Measurements from ENCODE around the gene CACNA2D1. TPM values are rescaled to one million over a fixed set of nuclear protein-coding genes. Genes with fewer than 3 reads are reported as not detected.

CACNA2D1 gene
- total and polyA plus RNA-seq, 5 experiments from 2014 or later, result not detected

- H3K4me3 Mint-ChIP-seq, result no peak overlapping the region
Measured at GRCh38 chr7:81993186-81993585, 450.4 kb downstream of the CACNA2D1 start.

DNA sequence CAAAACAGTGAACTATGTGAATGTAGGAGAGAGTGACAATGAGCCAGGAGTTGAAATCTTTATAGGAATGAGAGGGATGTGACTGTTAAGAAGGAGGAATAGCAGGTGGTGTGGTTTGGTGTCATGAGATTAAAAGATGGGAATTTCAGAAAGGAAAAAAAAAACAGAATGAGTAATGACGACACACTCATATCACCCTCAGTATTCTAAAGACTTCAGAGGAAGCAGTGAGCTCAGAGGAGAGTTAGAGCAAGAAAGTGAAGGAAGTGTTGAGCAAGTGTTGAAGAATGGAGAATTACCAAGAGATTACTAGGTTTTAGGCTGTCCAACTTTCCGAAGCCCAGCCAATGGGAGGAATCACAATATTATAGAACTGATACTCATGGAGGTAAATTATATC is 453.2 kb downstream of the CACNA2D1 start:
- Mint-ChIP-seq H3K27me3 (no peaks in the 10 kb centered on the region), H3K36me3 (no peaks in the 10 kb centered on the region), H3K9me3 (peaks cover 0 to 2% (median 0%) of the 10 kb centered on the region in 9 donors), H3K4me1 (no peaks in the 10 kb centered on the region), H3K27ac (no peak overlapping the region), H3K4me3 (no peak overlapping the region)
- ATAC-seq (no peak), DNase-seq (no peak)
- POLR2A ChIA-PET, result no interaction called here

More at GRCh38 chr7:81993186-81993585, 450.4 kb downstream of the CACNA2D1 start:
- DNase-seq (no peak), ATAC-seq (no peak)
- no peaks in the 10 kb centered on the region for H3K36me3 Mint-ChIP-seq
- POLR2A ChIA-PET, result no interaction called here
- no peaks in the 10 kb centered on the region for H3K4me1 Mint-ChIP-seq
- no peak overlapping the region for H3K27ac Mint-ChIP-seq
- no peaks in the 10 kb centered on the region for H3K9me3 Mint-ChIP-seq
- no peaks in the 10 kb centered on the region for H3K27me3 Mint-ChIP-seq

DNA sequence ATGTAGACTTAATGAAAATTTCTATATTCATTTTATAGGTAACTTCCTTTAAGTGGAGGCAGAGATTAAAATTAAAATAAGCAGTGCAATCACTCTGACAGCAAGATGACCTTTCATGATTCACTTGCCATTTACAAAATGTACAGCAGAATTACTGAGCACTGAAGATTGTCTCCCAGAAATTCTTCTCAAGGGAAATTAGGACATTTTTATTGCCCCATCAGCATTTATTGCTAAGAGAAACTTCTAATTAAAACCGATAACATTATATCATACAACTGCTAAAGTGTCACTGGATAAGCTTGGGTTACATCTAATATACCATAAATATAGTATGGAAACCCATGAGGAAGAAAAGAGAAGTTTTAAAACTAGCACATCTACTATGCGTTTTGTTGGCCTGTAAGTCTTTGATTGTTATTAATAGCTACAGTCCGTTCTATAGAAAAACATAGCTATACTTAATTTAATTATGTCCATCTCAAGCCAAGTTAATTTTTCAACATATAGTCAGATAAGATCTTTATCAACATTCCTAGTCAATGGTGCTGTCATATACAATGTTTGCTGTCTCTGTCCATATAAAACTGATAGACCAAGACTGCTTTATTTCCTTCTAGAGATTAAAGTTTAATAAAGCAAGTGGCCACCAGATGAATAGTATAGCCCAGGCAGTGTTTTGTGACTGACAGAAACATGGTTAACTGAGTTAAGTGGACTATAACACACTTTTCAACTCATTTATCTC is 456.7 kb downstream of the CACNA2D1 start:
- no peak for ATAC-seq
- Mint-ChIP-seq H3K4me1 (no peaks in the 10 kb centered on the region), H3K36me3 (no peaks in the 10 kb centered on the region), H3K4me3 (no peak overlapping the region), H3K27ac (no peak overlapping the region), H3K27me3 (no peaks in the 10 kb centered on the region), H3K9me3 (peaks cover 0 to 2% (median 0%) of the 10 kb centered on the region in 9 donors)
- POLR2A ChIA-PET, result no interaction called here
- no peak for DNase-seq

DNA sequence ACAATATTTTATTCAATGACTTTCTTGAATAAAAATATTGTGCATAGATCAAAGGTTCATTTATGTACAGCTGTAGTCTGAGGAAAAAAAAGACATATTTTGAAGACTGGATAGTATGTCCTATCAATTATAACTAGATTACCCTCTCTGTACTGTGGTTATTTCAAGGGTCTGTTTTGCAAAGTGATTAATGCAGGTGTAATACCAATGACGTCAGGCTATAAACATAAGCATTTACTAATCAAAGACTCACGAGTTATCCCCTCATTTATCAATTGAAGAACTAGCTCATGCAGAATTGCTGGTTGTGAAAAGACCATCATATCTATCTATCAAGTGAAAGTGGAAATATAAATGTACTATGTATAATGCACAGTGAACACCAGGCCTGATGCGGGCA is 460.2 kb downstream of the CACNA2D1 start:
- Mint-ChIP-seq H3K36me3 (peaks cover 0 to 2% (median 0%) of the 10 kb centered on the region in 3 donors), H3K27me3 (no peaks in the 10 kb centered on the region), H3K9me3 (peaks cover 0 to 16% (median 0%) of the 10 kb centered on the region in 9 donors), H3K27ac (no peak overlapping the region), H3K4me3 (no peak overlapping the region), H3K4me1 (no peaks in the 10 kb centered on the region)
- POLR2A ChIA-PET, result no interaction called here
- ATAC-seq, result no peak
- DNase-seq, result no peak

- Mint-ChIP-seq H3K27me3 (no peaks in the 10 kb centered on the region), H3K36me3 (no peaks in the 10 kb centered on the region), H3K4me1 (peaks cover 0 to 2% (median 0%) of the 10 kb centered on the region in 4 donors), H3K9me3 (peaks cover 0 to 6% (median 0%) of the 10 kb centered on the region in 9 donors), H3K27ac (no peak overlapping the region), H3K4me3 (no peak overlapping the region)
- ATAC-seq, result no peak
- POLR2A ChIA-PET, result no interaction called here
- DNase-seq, result no peak
Measured at GRCh38 chr7:81973117-81973516, 470.5 kb downstream of the CACNA2D1 start.

- POLR2A ChIA-PET, result no interaction called here
- Mint-ChIP-seq H3K36me3 (no peaks in the 10 kb centered on the region), H3K27ac (no peak overlapping the region), H3K4me3 (no peak overlapping the region), H3K9me3 (no peaks in the 10 kb centered on the region), H3K4me1 (no peaks in the 10 kb centered on the region), H3K27me3 (no peaks in the 10 kb centered on the region)
- ATAC-seq (no peak), DNase-seq (no peak)
Measured at GRCh38 chr7:81960026-81960425, 483.6 kb downstream of the CACNA2D1 start.

- DNase-seq (no peak), ATAC-seq (no peak)
- POLR2A ChIA-PET, result no interaction called here
- Mint-ChIP-seq H3K27ac (no peak overlapping the region), H3K9me3 (peaks cover 0 to 3% (median 0%) of the 10 kb centered on the region in 9 donors), H3K4me1 (no peaks in the 10 kb centered on the region), H3K4me3 (no peak overlapping the region), H3K36me3 (no peaks in the 10 kb centered on the region), H3K27me3 (no peaks in the 10 kb centered on the region)
Measured at GRCh38 chr7:81957517-81957916, 486.1 kb downstream of the CACNA2D1 start.

DNA sequence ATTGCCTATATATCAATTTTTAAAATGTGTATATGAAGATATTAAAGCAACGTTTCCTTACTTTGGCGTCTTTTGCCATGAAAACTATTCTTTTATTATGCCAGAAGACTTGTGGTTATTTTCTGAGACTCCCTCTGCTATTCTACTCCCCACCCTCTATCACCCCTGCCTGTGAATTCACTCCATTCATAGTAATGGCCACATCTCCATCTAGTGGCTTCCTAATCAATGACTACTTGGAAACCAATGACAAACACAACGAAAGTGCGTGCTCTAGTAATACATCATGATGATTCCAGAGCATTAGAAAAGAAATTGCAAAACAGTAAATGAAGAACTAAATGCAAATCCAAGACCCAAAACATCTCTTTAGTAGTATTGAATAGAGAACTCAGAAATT is 487.1 kb downstream of the CACNA2D1 start:
- Mint-ChIP-seq H3K36me3 (no peaks in the 10 kb centered on the region), H3K4me3 (no peak overlapping the region)
- ATAC-seq, result no peak

GRCh38 chr7:81949306-81949705 is 494.3 kb downstream of the CACNA2D1 start:
- Mint-ChIP-seq H3K27ac (no peak overlapping the region), H3K4me1 (no peaks in the 10 kb centered on the region), H3K9me3 (peaks cover 0 to 3% (median 0%) of the 10 kb centered on the region in 9 donors), H3K27me3 (no peaks in the 10 kb centered on the region), H3K4me3 (no peak overlapping the region), H3K36me3 (no peaks in the 10 kb centered on the region)
- ATAC-seq (no peak), DNase-seq (no peak)
- POLR2A ChIA-PET, result no interaction called here

More for the DNA sequence above, 487.1 kb downstream of the CACNA2D1 start:
- H3K27me3 Mint-ChIP-seq, result no peaks in the 10 kb centered on the region
- H3K27ac Mint-ChIP-seq, result no peak overlapping the region
- H3K9me3 Mint-ChIP-seq, result peaks cover 0 to 3% (median 0%) of the 10 kb centered on the region in 9 donors
- POLR2A ChIA-PET, result no interaction called here
- no peak for DNase-seq
- no peaks in the 10 kb centered on the region for H3K4me1 Mint-ChIP-seq

DNA sequence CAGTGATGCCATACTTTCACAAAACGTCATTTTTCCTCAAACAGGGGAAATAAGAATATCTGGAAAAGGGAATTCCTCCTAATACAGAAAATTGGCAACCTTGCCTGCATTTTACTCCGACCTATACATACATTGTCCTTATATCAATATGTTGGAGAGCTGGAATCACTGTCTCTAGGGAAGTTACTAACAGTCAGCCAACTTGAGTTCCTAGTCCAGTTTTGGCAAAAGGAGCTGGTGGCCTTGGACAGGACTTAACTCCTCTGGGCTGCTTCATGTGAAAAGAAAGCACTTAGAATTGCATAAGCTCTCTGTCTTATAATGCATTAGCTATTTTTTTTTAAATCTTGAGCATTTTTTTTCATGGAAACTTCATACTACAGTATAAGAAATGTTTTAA is 499.5 kb downstream of the CACNA2D1 start:
- no peak overlapping the region for H3K27ac Mint-ChIP-seq
- H3K4me1 Mint-ChIP-seq, result no peaks in the 10 kb centered on the region
- H3K4me3 Mint-ChIP-seq, result no peak overlapping the region
- POLR2A ChIA-PET, result no interaction called here
- DNase-seq (no peak), ATAC-seq (no peak)
- H3K36me3 Mint-ChIP-seq, result no peaks in the 10 kb centered on the region
- no peaks in the 10 kb centered on the region for H3K27me3 Mint-ChIP-seq
- peaks cover 0 to 1% (median 0%) of the 10 kb centered on the region in 9 donors for H3K9me3 Mint-ChIP-seq

DNA sequence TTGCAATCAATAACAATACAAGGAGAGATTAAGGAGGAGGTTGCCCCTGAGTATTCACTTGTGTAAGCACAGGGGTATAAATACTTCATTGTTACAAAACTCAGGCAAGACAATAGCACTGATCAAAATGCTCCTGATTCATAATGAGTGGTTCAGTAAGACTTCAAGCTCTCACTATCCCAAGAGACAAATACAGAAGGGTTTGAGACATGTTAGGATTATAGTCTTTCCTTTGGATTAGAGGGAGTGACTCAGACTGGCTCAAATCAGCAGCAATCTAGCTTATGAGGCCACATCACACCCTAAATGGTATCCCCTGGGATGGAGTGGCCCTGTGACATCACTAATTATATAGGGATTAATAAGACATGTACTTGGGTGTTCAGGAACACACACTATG is 506.5 kb downstream of the CACNA2D1 start:
- POLR2A ChIA-PET, result no interaction called here
- H3K36me3 Mint-ChIP-seq, result no peaks in the 10 kb centered on the region
- H3K9me3 Mint-ChIP-seq, result peaks cover 0 to 1% (median 0%) of the 10 kb centered on the region in 9 donors
- ATAC-seq (no peak), DNase-seq (no peak)
- no peak overlapping the region for H3K4me3 Mint-ChIP-seq
- no peak overlapping the region for H3K27ac Mint-ChIP-seq
- no peaks in the 10 kb centered on the region for H3K4me1 Mint-ChIP-seq
- H3K27me3 Mint-ChIP-seq, result no peaks in the 10 kb centered on the region

DNA sequence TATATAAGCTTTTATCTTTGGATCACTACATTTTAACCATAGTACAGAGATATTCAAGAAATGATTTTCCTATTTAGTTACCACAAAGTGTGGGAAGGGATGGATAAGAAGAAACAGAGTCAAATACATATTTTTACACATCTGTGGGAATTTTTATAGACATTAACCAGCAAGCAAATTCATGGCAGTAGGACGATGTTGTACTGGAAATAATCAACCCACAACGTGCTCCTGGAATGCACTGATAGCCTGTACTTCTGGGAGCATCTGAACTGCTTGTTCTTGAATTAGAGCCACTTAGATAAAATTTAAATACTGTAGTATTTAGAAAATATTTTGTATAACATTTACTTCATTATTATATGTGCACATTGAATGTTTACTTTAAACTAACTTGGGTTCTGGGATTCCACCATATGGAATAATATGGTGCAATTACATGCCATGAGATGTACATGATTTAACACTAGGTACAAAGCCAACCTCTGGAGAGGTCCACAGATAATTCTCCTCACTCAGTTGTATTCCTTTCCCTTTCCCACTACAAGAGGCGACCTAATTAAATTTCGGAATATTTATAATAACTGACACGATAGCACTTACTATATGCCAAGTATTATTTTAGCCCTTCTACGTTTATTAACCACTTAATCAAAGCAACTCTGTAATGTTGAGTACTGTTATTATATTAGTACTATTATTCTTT is 508.8 kb downstream of the CACNA2D1 start:
- no peak for ATAC-seq
- Mint-ChIP-seq H3K4me3 (no peak overlapping the region), H3K27ac (no peak overlapping the region), H3K4me1 (no peaks in the 10 kb centered on the region), H3K27me3 (no peaks in the 10 kb centered on the region), H3K9me3 (peaks cover 0 to 3% (median 0%) of the 10 kb centered on the region in 9 donors), H3K36me3 (no peaks in the 10 kb centered on the region)
- DNase-seq, result no peak
- POLR2A ChIA-PET, result no interaction called here

DNA sequence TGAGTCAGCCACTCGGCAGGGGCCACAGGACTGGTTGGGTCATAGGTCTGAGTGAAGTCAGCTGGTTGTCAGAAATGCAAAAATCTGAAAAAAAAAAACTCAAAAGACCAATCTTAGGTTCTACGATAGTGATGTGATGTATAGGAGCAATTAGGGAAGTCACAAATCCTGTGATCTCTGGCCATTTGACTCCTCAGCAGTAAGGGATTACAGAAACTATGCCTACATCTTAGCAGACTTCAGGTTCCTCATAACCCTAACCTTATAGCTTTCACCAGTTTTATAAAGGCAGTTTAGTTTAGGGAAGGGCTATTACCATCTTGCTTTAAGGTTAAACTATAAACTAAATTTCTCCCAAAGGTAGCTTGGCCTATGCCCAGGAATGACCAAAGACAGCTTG is 510.6 kb downstream of the CACNA2D1 start:
- POLR2A ChIA-PET, result no interaction called here
- peaks cover 0 to 2% (median 0%) of the 10 kb centered on the region in 9 donors for H3K9me3 Mint-ChIP-seq
- H3K27ac Mint-ChIP-seq, result no peak overlapping the region
- H3K4me1 Mint-ChIP-seq, result no peaks in the 10 kb centered on the region
- DNase-seq (no peak), ATAC-seq (no peak)
- H3K36me3 Mint-ChIP-seq, result no peaks in the 10 kb centered on the region
- no peak overlapping the region for H3K4me3 Mint-ChIP-seq
- H3K27me3 Mint-ChIP-seq, result no peaks in the 10 kb centered on the region

All from naive thymus-derived CD8-positive, alpha-beta T cell (primary cell).